ENCODE measurements around the gene RAB14.
"Not testable (repeated sequence)": the region's sequence is repeated elsewhere in the genome, so short reads cannot be mapped to it uniquely, and the experiment has no call there.

RAB14 gene

DNA sequence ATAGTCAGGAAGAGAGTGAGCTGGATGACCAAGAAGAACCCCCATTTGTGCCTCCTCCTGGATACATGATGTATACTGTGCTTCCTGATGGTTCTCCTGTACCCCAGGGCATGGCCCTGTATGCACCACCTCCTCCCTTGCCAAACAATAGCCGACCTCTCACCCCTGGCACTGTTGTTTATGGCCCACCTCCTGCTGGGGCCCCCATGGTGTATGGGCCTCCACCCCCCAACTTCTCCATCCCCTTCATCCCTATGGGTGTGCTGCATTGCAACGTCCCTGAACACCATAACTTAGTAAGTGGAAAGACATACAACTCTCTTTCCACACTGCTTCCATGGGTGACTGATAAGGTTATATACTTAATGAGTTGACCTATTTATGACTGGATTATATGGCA lies 51.5 kb downstream of the RAB14 start:
- DNase-seq, result no peak

- no peak for DNase-seq
Measured at GRCh38 chr9:121144482-121144881, 57.2 kb downstream of the RAB14 start.

GRCh38 chr9:121143771-121144170 lies 57.9 kb downstream of the RAB14 start:
- no peak for DNase-seq

GRCh38 chr9:121141706-121142105 lies 60.0 kb downstream of the RAB14 start:
- no peak for DNase-seq

- DNase-seq, result no peak
Measured at GRCh38 chr9:121141306-121141705, 60.4 kb downstream of the RAB14 start.

- no peak for DNase-seq
Measured at GRCh38 chr9:121140162-121140561, 61.5 kb downstream of the RAB14 start.

GRCh38 chr9:121138973-121139372 lies 62.7 kb downstream of the RAB14 start:
- no peak for DNase-seq

GRCh38 chr9:121138561-121138960 lies 63.1 kb downstream of the RAB14 start:
- DNase-seq, result no peak

DNA sequence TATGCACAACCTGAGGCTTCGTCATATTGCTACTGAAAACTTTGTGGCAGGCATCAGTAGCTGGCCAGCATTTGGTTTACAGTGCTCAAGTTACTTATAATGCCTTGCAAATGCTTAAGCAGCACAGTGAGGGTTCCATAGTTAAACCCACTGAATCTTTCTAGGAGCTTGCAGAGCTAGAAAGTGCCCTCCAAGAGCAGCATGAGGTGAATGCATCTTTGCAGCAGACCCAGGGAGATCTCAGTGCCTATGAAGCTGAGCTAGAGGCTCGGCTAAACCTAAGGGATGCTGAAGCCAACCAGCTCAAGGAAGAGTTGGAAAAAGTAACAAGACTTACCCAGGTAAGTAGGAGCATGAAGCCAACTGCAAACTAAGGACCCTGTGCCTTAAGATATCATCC lies 66.0 kb downstream of the RAB14 start:
- DNase-seq, result no peak

DNA sequence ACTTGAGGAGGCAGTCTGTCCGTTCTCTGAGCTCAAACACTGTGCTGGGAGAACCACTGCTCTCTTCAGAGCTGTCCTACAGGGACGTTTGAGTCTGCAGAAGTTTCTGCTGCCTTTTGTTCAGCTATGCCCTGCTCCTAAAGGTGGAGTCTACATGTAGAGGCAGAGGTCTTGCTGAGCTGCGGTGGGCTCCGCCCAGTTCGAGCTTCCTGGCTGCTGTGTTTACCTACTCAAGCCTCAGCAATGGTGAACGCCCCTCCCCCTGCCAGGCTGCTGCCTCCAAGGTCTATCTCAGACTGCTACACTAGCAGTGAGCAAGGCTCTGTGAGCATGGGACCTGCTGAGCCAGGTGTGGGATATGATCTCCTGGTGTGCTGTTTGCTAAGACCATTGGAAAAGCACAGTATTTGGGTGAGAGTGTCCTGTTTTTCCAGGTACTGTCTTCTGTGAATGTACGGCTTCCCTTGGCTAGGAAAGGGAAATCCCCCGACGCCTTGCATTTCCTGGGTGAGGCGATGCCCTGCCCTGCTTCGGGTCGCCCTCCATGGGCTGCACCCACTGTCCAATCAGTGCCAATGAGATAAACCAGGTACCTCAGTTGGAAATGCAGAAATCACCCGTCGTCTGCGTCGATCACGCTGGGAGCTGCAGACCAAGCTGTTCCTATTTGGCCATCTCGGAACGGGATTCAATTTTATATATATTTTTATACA lies 68.4 kb downstream of the RAB14 start:
- peak; percentile 53 to 59 for DNase-seq

- not testable (repeated sequence) for DNase-seq
Measured at GRCh38 chr9:121129384-121129783, 72.3 kb downstream of the RAB14 start.
